HepG2 (cell line): ENCODE data around the gene ARL5C. TPM values are rescaled to one million over a fixed set of nuclear protein-coding genes. Genes with fewer than 3 reads are reported as not detected.

Source experiments
- BCL6 ChIP-seq: IDR thresholded peaks from 2 replicates; pipeline ENCODE4 v1.6.1; 2016; ENCODE audit warnings: missing genetic modification reagents, missing compliant biosample characterization
- CEBPG ChIP-seq: IDR thresholded peaks from 2 replicates; pipeline ENCODE4 v1.6.1; 2016
- CREB1 ChIP-seq, 2 experiments: fragments of 450-650 bp in 1 of 2; IDR thresholded peaks; 2 replicates each; pipeline ENCODE4 v1.6.1; 2016 to 2017; ENCODE audit warnings: control low read depth in 1 of 2, mild to moderate bottlenecking in 1 of 2, missing compliant biosample characterization in 1 of 2, missing genetic modification characterization in 1 of 2
- FOXP1 ChIP-seq, 2 experiments: fragments of 450-650 bp in 1 of 2; IDR thresholded peaks; 2 replicates each; pipeline ENCODE4 v1.6.1; 2017 to 2018; ENCODE audit warnings: antibody characterized with exemption in 1 of 2
- GPN1 ChIP-seq: sonication (generic); formaldehyde crosslinking; IDR thresholded peaks from 2 replicates; pipeline ENCODE4 v1.5.1; 2020; ENCODE audit warnings: missing genetic modification reagents, borderline replicate concordance
- MLLT10 ChIP-seq: sonication (generic); formaldehyde crosslinking; IDR thresholded peaks from 2 replicates; pipeline ENCODE4 v1.4.0; 2020; ENCODE audit warnings: missing genetic modification reagents
- NCOA1 ChIP-seq: sonication (generic); formaldehyde crosslinking; IDR thresholded peaks from 2 replicates; pipeline ENCODE4 v1.9.0; 2021; ENCODE audit warnings: missing genetic modification reagents
- PBX3 ChIP-seq: sonication (generic); formaldehyde crosslinking; IDR thresholded peaks from 2 replicates; pipeline ENCODE4 v1.8.1; 2023; ENCODE audit warnings: missing genetic modification reagents, inconsistent platforms, borderline replicate concordance
- REST ChIP-seq, 2 experiments: IDR thresholded peaks; 2 replicates each; pipeline ENCODE4 v1.6.1; 2011 to 2012; ENCODE audit warnings: low read length in 2 of 2, borderline replicate concordance in 1 of 2, low read depth in 1 of 2, mild to moderate bottlenecking in 1 of 2, moderate library complexity in 1 of 2
- YY1 ChIP-seq: IDR thresholded peaks from 2 replicates; pipeline ENCODE4 v1.6.1; 2011; ENCODE audit warnings: low read length, low read depth, moderate library complexity, mild to moderate bottlenecking; ENCODE audit not compliant: insufficient read depth, insufficient replicate concordance
- ZBTB14 ChIP-seq: sonication (generic); formaldehyde crosslinking; IDR thresholded peaks from 2 replicates; pipeline ENCODE4 v1.4.0; 2020; ENCODE audit warnings: missing genetic modification reagents
- ZFP90 ChIP-seq: sonication (generic); formaldehyde crosslinking; IDR thresholded peaks from 2 replicates; pipeline ENCODE4 v1.8.0; 2022; ENCODE audit warnings: missing genetic modification reagents, mild to moderate bottlenecking, inconsistent platforms, borderline replicate concordance
- ZKSCAN1 ChIP-seq: fragments of 150-350 bp; IDR thresholded peaks from 2 replicates; pipeline ENCODE4 v1.6.1; 2014; ENCODE audit warnings: low read length
- ZMAT3 ChIP-seq: sonication (generic); formaldehyde crosslinking; conservative IDR thresholded peaks from 2 replicates; pipeline ENCODE4 v1.7.0; 2021; ENCODE audit warnings: missing genetic modification reagents
- ZNF292 ChIP-seq: sonication (generic); formaldehyde crosslinking; IDR thresholded peaks from 2 replicates; pipeline ENCODE4 v1.8.1; 2022; ENCODE audit warnings: mild to moderate bottlenecking, low read depth, missing genetic modification reagents, borderline replicate concordance
- ZNF530 ChIP-seq: sonication (generic); formaldehyde crosslinking; IDR thresholded peaks from 2 replicates; pipeline ENCODE4 v1.5.0; 2020; ENCODE audit warnings: low read depth, mild to moderate bottlenecking, missing genetic modification reagents
- ZNF558 ChIP-seq: sonication (generic); formaldehyde crosslinking; IDR thresholded peaks from 2 replicates; pipeline ENCODE4 v1.9.0; 2022; ENCODE audit warnings: mild to moderate bottlenecking, missing genetic modification reagents, borderline replicate concordance
- ZNF709 ChIP-seq: sonication (generic); formaldehyde crosslinking; IDR thresholded peaks from 2 replicates; pipeline ENCODE4 v1.5.0; 2020; ENCODE audit warnings: mild to moderate bottlenecking, missing genetic modification reagents
- ZNF800 ChIP-seq: sonication (generic); formaldehyde crosslinking; IDR thresholded peaks from 2 replicates; pipeline ENCODE4 v1.4.0; 2020; ENCODE audit warnings: missing genetic modification reagents
- polyA plus RNA-seq, 8 experiments: library from polyadenylated mRNA; depleted of rRNA in 3 of 8; stranded (reverse) in 7 of 8; unstranded in 1 of 8; fragments of >200 nt; fragmentation: Illumina TruSeq in 4 of 8; extraction: Trizol in 4 of 8; gene quantifications; 2 replicates each; pipeline versions ENCODE4 v1.2.1 to v1.2.3, GENCODE V29; 2011 to 2016; ENCODE audit warnings: low read depth in 4 of 8, missing spikeins in 1 of 8, mixed read lengths in 1 of 8; ENCODE audit not compliant: insufficient read depth in 1 of 8
- total RNA-seq, 5 experiments: library from RNA; depleted of rRNA; stranded (reverse); fragments of >200 nt; fragmentation: Illumina TruSeq; extraction: Trizol; gene quantifications; 2 replicates each; pipeline ENCODE4 v1.2.3, GENCODE V29; 2016; ENCODE audit warnings: low read depth in 1 of 5

Gene ARL5C
- total and polyA plus RNA-seq, 2 of the 13 experiments (the other 11 are each of a cell fraction or from before 2014, with no cell fraction given): not detected

GRCh38 chr17:39197380-39198185 is 31.6 kb upstream of the ARL5C start, which contains the start of gene CACNB1 (continued):
- no peak for TF ChIP-seq REST (IDR thresholded peaks at IDR 0.05; ENCODE audit: borderline replicate concordance in 1 of 2, low read depth in 1 of 2, low read length in 2 of 2)
- TF ChIP-seq FOXP1 (IDR thresholded peaks at IDR 0.05): no peak
- TF ChIP-seq FOXP1 (CRISPR knock-in tag; IDR thresholded peaks at IDR 0.05): no peak
- TF ChIP-seq NCOA1 (CRISPR knock-in tag): no peak
- no peak for TF ChIP-seq ZKSCAN1
- no peak for TF ChIP-seq ZFP90 (CRISPR knock-in tag)
- TF ChIP-seq PBX3 (CRISPR knock-in tag): no peak
- TF ChIP-seq CREB1 (IDR thresholded peaks at IDR 0.05): no peak
- TF ChIP-seq CREB1 (CRISPR knock-in tag; IDR thresholded peaks at IDR 0.05): no peak
- TF ChIP-seq YY1: no peak
- TF ChIP-seq CEBPG (CRISPR knock-in tag): no peak
- TF ChIP-seq ZNF292: no peak
- TF ChIP-seq MLLT10 (CRISPR knock-in tag): no peak
- TF ChIP-seq ZMAT3: no peak
- TF ChIP-seq ZNF709 (CRISPR knock-in tag): 0 out of 2 replicates have a peak, but pooled peaks have one; percentile 11
- TF ChIP-seq ZNF530 (CRISPR knock-in tag): no peak
- no peak for TF ChIP-seq ZNF800 (CRISPR knock-in tag)
- TF ChIP-seq ZBTB14 (CRISPR knock-in tag): no peak
- no peak for TF ChIP-seq ZNF558 (CRISPR knock-in tag)
- no peak for TF ChIP-seq GPN1 (CRISPR knock-in tag)
- no peak for TF ChIP-seq BCL6
